IPS-20b (cell line): ENCODE data around the gene SLC25A38.

Source experiments
- H3K27ac ChIP-seq: one replicate; pipeline ENCODE4 v1.5.1; 2013; ENCODE audit warnings: low read length
- H3K27me3 ChIP-seq: 2 replicates; pipeline ENCODE4 v1.6.1; 2013; ENCODE audit warnings: mild to moderate bottlenecking, low read length, inconsistent platforms; ENCODE audit not compliant: insufficient read depth
- H3K36me3 ChIP-seq: 2 replicates; pipeline ENCODE4 v1.6.1; 2013; ENCODE audit warnings: low read depth, mild to moderate bottlenecking, inconsistent platforms, low read length, moderate library complexity; ENCODE audit not compliant: insufficient read depth
- H3K4me1 ChIP-seq: 2 replicates; pipeline ENCODE4 v1.6.1; 2013; ENCODE audit warnings: mild to moderate bottlenecking, control low read depth, inconsistent platforms, low read length, moderate library complexity; ENCODE audit not compliant: insufficient read depth
- H3K4me3 ChIP-seq: 2 replicates; pipeline ENCODE4 v1.5.1; 2013; ENCODE audit warnings: mild to moderate bottlenecking, low read length, inconsistent platforms
- H3K9ac ChIP-seq: 2 replicates; pipeline ENCODE4 v1.6.1; 2013; ENCODE audit warnings: low read depth, mild to moderate bottlenecking, inconsistent platforms, low read length, moderate library complexity
- H3K9me3 ChIP-seq: 2 replicates; pipeline ENCODE4 v1.6.1; 2013; ENCODE audit warnings: mild to moderate bottlenecking, low read depth, low read length, inconsistent platforms; ENCODE audit not compliant: insufficient read depth

Gene SLC25A38

DNA sequence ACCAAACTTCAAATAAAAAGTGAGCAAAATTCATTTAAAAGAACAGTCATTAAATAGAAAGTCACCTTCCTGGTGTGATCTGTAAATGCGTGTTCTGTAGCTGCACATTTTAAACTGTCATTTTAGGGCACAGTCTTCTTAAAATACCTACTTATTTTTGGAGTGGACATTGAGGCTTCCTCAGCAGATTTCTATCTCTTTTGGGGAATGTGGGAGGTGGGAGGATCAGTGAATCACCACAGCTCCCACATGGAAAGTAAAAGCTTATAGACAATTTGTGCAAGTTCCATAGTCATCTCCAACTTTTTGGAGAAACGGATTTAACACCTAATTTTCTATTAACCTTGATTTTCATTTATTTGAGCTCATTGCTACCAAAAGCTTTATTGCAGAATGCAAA, 63.3 kb downstream of the SLC25A38 start:
- Histone ChIP-seq H3K36me3 (no peaks in the 10 kb centered on the region), H3K4me1 (no peaks in the 10 kb centered on the region), H3K27me3 (no peaks in the 10 kb centered on the region), H3K4me3 (no peak overlapping the region), H3K9ac (no peak overlapping the region), H3K27ac (no peak overlapping the region), H3K9me3 (no peaks in the 10 kb centered on the region)
